Measurements from ENCODE around the gene ITGAV.
A peak's percentile ranks its signal among the peaks of the same experiment; 100 is the strongest.

The ITGAV gene

DNA sequence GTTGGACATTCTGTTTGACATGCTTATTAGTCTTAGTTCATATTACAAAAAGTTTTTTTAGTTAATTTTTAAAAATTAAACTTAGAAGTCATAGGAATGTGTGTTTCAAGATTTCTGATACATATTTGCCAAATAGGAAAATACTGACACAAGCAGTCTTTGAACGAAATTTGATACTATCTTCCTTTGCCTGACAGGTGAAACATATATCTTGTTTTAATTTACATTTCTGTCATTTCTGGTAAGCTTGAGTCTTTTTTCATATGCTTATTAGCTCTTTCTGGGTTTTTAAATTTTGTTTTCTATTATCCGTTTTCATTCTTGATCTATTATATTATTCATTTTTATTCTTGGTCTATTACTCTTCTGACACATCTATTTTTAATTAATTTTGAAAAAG lies 24.5 kb downstream of the ITGAV start:
- DNase-seq = no peak

GRCh38 chr2:186617148-186617547 lies 27.3 kb downstream of the ITGAV start:
- DNase-seq = no peak

GRCh38 chr2:186617771-186618170 lies 27.9 kb downstream of the ITGAV start:
- no peak for DNase-seq

- DNase-seq = no peak
Measured at GRCh38 chr2:186618696-186619095, 28.8 kb downstream of the ITGAV start.

DNA sequence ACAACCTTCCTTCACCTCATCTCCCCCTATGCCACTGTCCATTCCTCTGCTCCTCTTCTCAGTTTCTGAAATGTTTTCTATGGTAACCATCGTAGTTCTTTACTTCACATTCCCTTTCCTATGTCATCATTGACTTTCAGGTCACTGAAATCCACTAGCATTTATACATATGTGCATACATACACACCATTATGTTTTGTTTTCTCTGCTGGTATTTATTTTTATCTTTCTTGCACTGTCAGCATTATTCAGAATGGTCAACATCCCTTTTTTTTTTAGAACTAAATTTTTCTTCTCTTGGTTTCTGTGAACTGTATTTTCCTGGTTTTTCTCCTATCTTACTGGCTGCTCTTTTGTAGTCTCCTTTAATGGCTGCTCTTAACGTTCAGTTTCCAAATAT lies 33.2 kb downstream of the ITGAV start:
- no peak for DNase-seq

DNA sequence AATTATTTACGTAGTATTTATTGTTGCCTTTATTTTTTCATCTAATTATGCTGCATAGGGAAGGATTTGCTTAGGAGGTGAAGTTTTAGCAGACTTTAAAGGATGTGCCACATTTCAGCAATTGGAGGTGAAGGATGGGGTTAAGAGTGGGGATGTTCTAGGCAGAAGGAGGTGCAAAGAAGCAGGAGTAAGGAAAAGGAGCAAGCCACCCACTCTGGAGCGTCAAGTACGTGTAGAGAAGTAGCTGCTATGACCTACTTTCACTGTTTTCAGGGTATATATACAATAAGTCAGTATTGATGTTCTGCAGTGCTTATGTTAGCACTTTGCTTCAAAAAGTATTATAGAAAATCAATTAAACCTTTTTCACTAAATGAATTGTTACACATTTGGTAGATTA lies 34.4 kb downstream of the ITGAV start:
- no peak for DNase-seq

DNA sequence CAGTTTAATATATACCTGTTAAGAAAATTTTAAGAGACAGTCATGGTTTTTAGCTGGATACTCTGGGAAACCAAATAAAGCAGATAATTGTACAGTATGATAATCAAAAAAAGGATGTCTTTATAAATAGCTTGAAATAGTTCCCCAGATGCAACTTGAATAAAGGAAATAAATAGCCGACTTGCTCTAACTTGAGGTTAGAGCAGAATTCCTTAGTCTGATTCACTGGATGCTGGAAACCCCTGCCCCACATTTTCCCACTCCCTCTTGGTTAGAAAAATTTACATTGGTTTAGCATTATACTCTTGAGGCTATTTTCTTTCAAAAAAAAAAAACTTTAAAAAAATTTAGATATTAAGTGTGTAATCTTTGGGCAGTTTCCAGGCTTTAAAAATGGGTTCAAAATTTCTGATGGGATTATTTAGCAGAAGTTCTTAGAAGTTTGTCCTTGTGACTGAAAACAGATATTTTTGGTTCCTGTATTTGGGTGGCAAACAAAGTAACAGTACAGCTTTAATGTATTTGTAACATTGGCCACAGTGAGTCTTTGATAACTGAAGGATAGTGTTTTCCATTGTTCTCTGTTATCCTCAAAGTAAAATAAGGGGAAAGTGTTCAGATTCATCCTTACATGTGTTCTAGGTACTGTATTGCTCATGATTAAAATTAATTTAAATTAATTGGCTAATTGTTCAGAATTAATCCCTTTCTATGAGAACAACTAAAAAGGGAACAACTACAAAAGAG lies 39.6 kb downstream of the ITGAV start:
- no peak for DNase-seq

DNA sequence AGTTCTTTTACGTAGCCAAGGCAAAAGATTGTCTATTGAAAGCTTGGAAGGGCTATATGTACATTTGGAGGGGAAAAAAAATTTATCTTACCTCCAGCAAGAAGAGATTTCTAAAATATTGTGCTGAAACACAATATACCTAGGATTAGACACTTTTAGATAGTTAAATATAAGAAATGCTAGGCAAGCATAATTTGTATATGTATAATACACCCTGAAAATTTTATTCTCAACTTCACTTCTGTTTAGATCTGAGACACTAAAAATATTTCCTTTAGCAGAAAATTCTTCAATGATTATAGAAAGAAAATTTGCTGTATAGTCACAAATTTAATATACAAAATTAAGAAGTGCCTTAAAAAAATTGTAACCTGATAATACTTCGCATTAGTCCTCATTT lies 42.6 kb downstream of the ITGAV start:
- DNase-seq = no peak

- no peak for DNase-seq
Measured at GRCh38 chr2:186634701-186635100, 44.8 kb downstream of the ITGAV start.

DNA sequence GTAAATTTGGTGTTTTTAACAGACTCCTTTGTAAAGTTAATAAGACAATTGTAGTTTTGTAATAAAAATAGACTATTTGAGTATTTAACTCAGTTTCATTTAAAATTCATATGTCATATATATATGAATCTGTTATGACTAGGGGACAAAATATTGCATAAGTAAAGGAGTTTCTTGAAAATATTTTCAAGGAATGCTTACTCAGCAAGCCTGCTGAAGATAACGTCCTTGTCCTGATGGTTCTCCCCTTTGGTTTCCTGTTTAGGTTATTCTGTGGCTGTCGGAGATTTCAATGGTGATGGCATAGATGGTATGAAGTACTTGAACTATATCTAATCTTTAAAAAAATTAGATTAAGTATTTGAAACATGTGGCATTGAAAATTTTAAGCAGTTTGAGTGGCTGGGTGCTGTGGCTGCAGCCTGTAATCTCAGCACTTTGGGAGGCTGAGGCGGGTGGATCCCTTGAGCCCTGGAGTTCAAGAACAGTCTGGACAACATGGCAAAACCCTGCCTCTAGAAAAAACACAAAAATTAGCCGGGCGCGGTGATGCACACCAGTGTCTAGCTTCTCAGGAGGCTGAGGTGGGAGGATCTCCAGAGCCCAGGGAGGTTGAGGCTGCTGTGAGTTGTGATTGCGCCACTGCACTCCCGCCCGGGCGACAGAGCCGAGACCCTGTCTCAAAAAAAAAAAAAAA lies 47.1 kb downstream of the ITGAV start:
- no peak for DNase-seq

DNA sequence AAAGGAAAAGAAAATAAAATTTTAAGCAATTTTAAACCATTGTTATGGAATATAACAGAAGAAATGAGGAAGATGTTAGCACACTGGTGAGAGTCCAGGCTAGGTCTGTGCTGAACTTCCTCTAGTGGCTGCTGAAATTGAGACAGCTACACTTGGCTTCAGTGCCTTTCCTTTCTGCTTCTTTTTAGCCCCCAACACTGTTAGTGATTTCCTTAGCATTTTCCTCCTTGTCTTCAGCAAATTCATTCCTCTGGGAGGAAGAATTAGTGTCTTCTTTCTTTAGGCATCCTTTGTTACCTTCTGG lies 47.6 kb downstream of the ITGAV start:
- DNase-seq = no peak

GRCh38 chr2:186639939-186640338 lies 50.1 kb downstream of the ITGAV start:
- no peak for DNase-seq

DNA sequence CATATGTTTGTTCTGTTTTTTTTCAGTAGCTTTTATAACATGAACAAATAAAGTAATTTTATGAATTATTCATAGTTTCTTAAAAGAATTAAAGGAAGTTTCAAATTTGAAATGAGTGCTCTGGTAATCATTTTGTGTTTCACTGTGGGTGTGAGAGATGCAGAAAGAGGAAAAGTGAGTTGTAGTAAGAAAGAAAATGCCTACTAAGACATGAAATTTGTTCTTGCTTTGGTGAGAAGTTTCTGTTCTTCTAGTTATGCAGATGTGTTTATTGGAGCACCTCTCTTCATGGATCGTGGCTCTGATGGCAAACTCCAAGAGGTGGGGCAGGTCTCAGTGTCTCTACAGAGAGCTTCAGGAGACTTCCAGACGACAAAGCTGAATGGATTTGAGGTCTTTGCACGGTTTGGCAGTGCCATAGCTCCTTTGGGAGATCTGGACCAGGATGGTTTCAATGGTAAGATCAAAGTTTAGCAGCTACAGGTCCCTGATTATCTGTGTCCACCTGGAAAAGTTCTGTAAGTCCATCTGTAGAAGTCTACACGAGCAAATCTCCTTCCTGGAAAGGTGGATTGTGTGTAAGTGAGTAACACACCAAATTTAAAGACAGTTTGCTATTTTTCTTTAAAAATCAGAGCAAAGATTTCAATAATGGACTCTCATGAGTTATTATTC lies 51.4 kb downstream of the ITGAV start:
- DNase-seq = no peak

- peak; percentile 57 for DNase-seq
Measured at GRCh38 chr2:186641807-186642321, 52.0 kb downstream of the ITGAV start.

DNA sequence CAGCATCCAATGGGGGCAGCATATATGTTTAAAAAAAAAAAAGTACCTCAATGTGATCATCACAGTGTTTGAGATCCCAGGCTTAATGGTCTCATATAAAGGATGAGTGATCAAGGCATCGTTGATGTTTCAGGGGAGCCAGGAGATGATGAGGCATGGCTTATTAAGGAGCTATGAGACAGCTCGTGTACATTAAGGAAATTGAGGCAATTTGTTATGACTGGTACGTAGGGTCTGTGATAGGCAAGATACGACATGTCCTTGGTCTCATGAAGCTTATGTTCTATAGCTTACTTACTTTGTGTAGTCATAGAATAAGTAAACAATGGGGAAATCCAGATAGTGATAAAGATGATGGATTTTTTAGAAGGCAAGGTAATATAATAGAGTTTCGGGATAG lies 54.9 kb downstream of the ITGAV start:
- no peak for DNase-seq

DNA sequence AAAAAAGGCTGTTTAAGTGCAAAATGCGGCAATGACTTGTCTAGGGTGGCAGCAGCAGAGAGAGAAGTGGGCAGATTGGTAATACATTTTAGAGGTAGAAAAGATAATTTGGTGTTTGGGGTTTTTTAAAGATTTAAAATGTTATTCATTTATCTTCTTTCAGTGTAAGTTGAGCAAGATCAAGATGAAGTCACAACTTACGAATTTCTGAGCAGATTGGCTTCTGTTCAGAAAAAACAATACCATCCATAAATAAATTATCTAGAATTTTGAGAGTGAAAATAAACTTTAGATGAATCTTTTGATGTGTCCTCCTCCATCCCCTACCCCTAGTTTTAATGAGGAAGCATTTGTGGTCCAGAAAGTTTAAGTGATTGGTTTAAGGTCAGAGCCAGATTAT lies 56.1 kb downstream of the ITGAV start:
- no peak for DNase-seq

GRCh38 chr2:186648130-186648529 lies 58.3 kb downstream of the ITGAV start:
- DNase-seq = no peak

- DNase-seq = no peak
Measured at GRCh38 chr2:186653511-186653910, 63.7 kb downstream of the ITGAV start.

- DNase-seq = no peak
Measured at GRCh38 chr2:186659383-186659782, 69.5 kb downstream of the ITGAV start.

DNA sequence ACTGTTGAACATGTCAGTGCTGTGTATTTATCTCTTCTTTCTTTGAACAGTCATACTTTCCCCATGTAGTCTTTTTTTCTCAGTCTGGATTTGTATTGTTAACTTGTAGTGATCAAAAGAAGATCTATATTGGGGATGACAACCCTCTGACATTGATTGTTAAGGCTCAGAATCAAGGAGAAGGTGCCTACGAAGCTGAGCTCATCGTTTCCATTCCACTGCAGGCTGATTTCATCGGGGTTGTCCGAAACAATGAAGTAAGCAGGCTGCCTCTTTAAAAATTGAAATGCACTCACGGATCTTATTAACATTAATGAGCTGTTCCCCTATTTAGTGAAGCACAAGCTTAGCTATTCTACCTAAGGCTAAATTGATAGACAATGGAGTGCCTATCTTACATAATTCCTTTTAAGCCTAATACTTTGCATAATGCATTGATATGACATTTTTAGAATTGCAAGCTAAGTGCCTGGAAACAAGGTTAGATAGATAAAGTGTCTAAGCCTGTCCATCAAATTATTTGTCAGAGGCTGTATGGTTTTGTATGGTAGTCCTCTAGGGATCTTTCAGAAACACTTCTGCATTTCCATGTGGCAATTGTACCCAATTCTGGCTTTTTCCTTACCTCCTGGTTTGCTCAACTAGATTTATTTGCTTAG lies 74.7 kb downstream of the ITGAV start:
- no peak for DNase-seq

DNA sequence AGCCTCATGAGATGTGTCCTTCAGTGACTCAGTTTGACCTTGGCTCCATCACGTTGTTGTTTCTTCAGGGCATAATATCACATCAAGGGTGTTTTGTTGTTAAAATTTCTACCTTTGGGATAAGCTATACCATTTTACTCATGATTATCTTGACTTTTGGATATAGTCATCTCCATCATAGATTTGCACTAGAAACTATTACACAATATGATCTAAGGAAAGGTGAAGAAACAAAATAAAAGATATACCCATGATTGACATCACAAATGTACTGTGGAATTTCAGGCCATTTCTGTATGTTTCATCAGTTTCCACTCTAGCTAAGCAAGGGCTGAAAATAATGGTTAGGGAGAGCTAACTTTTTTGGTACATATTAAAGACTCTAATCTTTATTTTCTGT lies 79.3 kb downstream of the ITGAV start:
- no peak for DNase-seq

GRCh38 chr2:186670831-186671230 lies 81.0 kb downstream of the ITGAV start:
- DNase-seq = no peak

DNA sequence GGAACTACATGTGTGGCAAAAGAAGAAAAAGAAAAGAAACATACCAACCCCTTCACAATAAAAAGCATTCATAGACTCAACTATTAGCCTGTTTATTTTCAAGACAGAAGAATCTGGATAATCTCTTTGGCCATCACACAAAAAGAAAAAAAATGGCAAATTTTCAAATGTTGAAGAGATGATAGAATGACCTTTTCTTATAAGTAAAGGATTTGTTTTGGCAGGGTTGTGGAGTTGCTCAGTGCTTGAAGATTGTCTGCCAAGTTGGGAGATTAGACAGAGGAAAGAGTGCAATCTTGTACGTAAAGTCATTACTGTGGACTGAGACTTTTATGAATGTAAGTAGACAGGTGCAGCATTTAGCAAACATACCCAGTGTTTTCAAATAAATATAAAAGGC lies 85.5 kb downstream of the ITGAV start:
- DNase-seq = no peak

- no peak for DNase-seq
Measured at GRCh38 chr2:186683341-186683740, 93.5 kb downstream of the ITGAV start.
